Fibroblast of skin of scalp (primary cell): ENCODE data around the gene WNT5A.
A peak's percentile ranks its signal among the peaks of the same experiment; 100 is the strongest.

Source experiments
- DNase-seq: peaks from one replicate; pipeline ENCODE4 v3.0.0-alpha.2; 2013

The WNT5A gene

GRCh38 chr3:55505776-55506175, 18.7 kb upstream of the WNT5A start:
- DNase-seq: no peak

- DNase-seq: peak; percentile 52
Observed at GRCh38 chr3:55505102-55505501, 18.0 kb upstream of the WNT5A start.

GRCh38 chr3:55501905-55502304, 14.8 kb upstream of the WNT5A start:
- DNase-seq: peak; percentile 45

GRCh38 chr3:55500555-55501330, 13.6 kb upstream of the WNT5A start:
- DNase-seq: peak; percentile 59

- DNase-seq: no peak
Observed at GRCh38 chr3:55498520-55498919, 11.4 kb upstream of the WNT5A start.

- DNase-seq: no peak
Observed at GRCh38 chr3:55497250-55497649, 10.1 kb upstream of the WNT5A start.

- DNase-seq: no peak
Observed at GRCh38 chr3:55494976-55495375, 7.9 kb upstream of the WNT5A start.

- DNase-seq: no peak
Observed at GRCh38 chr3:55492976-55493375, 5.9 kb upstream of the WNT5A start.

GRCh38 chr3:55491296-55491816, 4.2 kb upstream of the WNT5A start:
- peak; percentile 89 for DNase-seq

GRCh38 chr3:55490276-55490913, 3.3 kb upstream of the WNT5A start:
- DNase-seq: no peak

GRCh38 chr3:55489798-55490132, 2.7 kb upstream of the WNT5A start:
- DNase-seq: no peak

- DNase-seq: peak; percentile 87
Observed at GRCh38 chr3:55488398-55489055, 1.4 kb upstream of the WNT5A start.

- DNase-seq: peak; percentile 78
Observed at GRCh38 chr3:55487381-55488241, 505 bp upstream of the WNT5A start.

- DNase-seq: peak; percentile 92
Observed at GRCh38 chr3:55486101-55486856, 827 bp downstream of the WNT5A start.

- peak; percentile 93 for DNase-seq
Observed at GRCh38 chr3:55484801-55485791, 2.0 kb downstream of the WNT5A start.

GRCh38 chr3:55484191-55484689, 2.9 kb downstream of the WNT5A start:
- DNase-seq: peak; percentile 44

GRCh38 chr3:55483196-55484095, 3.7 kb downstream of the WNT5A start:
- no peak for DNase-seq

- peak; percentile 81 for DNase-seq
Observed at GRCh38 chr3:55482496-55483195, 4.5 kb downstream of the WNT5A start.
